ENCODE measurements around the gene FOXO3.

The FOXO3 gene

GRCh38 chr6:108594640-108595039 is 33.9 kb downstream of the FOXO3 start:
- DNase-seq (ENCODE audit: low read depth in 2 of 2): no peak

- no peak for DNase-seq (ENCODE audit: low read depth in 2 of 2)
These were observed 36.2 kb downstream of the FOXO3 start for GRCh38 chr6:108596956-108597355.

- no peak for DNase-seq (ENCODE audit: low read depth in 2 of 2)
These were observed 37.0 kb downstream of the FOXO3 start for GRCh38 chr6:108597572-108598304.

- peak; percentile 66 to 68 for DNase-seq (ENCODE audit: low read depth in 2 of 2)
These were observed 37.7 kb downstream of the FOXO3 start for GRCh38 chr6:108598305-108598863.

- DNase-seq (ENCODE audit: low read depth in 2 of 2): no peak
These were observed 43.4 kb downstream of the FOXO3 start for GRCh38 chr6:108604156-108604555.

- DNase-seq (ENCODE audit: low read depth in 2 of 2): no peak
These were observed 45.6 kb downstream of the FOXO3 start for GRCh38 chr6:108606250-108606690.

GRCh38 chr6:108608453-108609275 is 47.9 kb downstream of the FOXO3 start:
- DNase-seq (ENCODE audit: low read depth in 2 of 2): no peak

- no peak for DNase-seq (ENCODE audit: low read depth in 2 of 2)
These were observed 48.6 kb downstream of the FOXO3 start for GRCh38 chr6:108609276-108609769.

- DNase-seq (ENCODE audit: low read depth in 2 of 2): no peak
These were observed 49.6 kb downstream of the FOXO3 start for GRCh38 chr6:108610270-108610839.

GRCh38 chr6:108610957-108611586 is 50.4 kb downstream of the FOXO3 start:
- DNase-seq (ENCODE audit: low read depth in 2 of 2): no peak

GRCh38 chr6:108612852-108613251 is 52.1 kb downstream of the FOXO3 start:
- no peak for DNase-seq (ENCODE audit: low read depth in 2 of 2)

- no peak for DNase-seq (ENCODE audit: low read depth in 2 of 2)
These were observed 55.8 kb downstream of the FOXO3 start for GRCh38 chr6:108616544-108616943.

GRCh38 chr6:108616973-108617372 is 56.3 kb downstream of the FOXO3 start:
- DNase-seq (ENCODE audit: low read depth in 2 of 2): no peak

GRCh38 chr6:108618623-108619152 is 58.0 kb downstream of the FOXO3 start:
- no peak for DNase-seq (ENCODE audit: low read depth in 2 of 2)

- no peak for DNase-seq (ENCODE audit: low read depth in 2 of 2)
These were observed 58.9 kb downstream of the FOXO3 start for GRCh38 chr6:108619431-108620197.

- DNase-seq (ENCODE audit: low read depth in 2 of 2): no peak
These were observed 60.4 kb downstream of the FOXO3 start for GRCh38 chr6:108621117-108621516.

- peak; percentile 77 to 80 for DNase-seq (ENCODE audit: low read depth in 2 of 2)
These were observed 62.1 kb downstream of the FOXO3 start for GRCh38 chr6:108622641-108623298.

GRCh38 chr6:108623995-108624394 is 63.3 kb downstream of the FOXO3 start:
- no peak for DNase-seq (ENCODE audit: low read depth in 2 of 2)

GRCh38 chr6:108625581-108625980 is 64.9 kb downstream of the FOXO3 start:
- no peak for DNase-seq (ENCODE audit: low read depth in 2 of 2)

GRCh38 chr6:108626777-108627176 is 66.1 kb downstream of the FOXO3 start:
- DNase-seq (ENCODE audit: low read depth in 2 of 2): no peak
